HepG2 (cell line): ENCODE results near the gene PKD2L1. TPM values are rescaled to one million over a fixed set of nuclear protein-coding genes. Genes with fewer than 3 reads are reported as not detected.

Experiments
- ATAC-seq: fragments of 200-7000 bp; cut with Tn5 transposase; 3 replicates; pipeline ENCODE4 v1.9.1; 2020; ENCODE audit warnings: mild to moderate bottlenecking, moderate library complexity
- BruUV-seq: library from RNA; stranded (reverse); fragments of 400-500 nt; replicated peaks from 2 replicates; lab custom pipeline; 2021; lab: Mats Ljungman, UMichigan
- CTCF ChIA-PET: fragments of 300-600 bp; formaldehyde crosslinking; extraction: SDS; loops from one replicate; lab custom pipeline; 2021; ENCODE audit warnings: low total read pairs, inconsistent platforms, low intra/inter-chr PET ratio; lab: Yijun Ruan, JAX
- POLR2A ChIA-PET: fragments of 350-600 bp; sonication (Branson Sonifier 250); formaldehyde crosslinking; loops from one replicate; lab custom pipeline; 2020; ENCODE audit warnings: antibody characterized with exemption, inconsistent platforms; lab: Yijun Ruan, JAX
- DNase-seq: peaks from one replicate; pipeline ENCODE4 v3.0.0-alpha.2; 2015; ENCODE audit warnings: low spot score
- FAIRE-seq: peaks from 3 replicates; lab custom pipeline; 2011; peaks lifted over from hg19 to GRCh38; lab: Jason Lieb, UNC
- H2AFZ ChIP-seq: one replicate; pipeline ENCODE4 v1.6.1; 2011; ENCODE audit warnings: low read length, inconsistent platforms
- H3K27ac ChIP-seq: fragments of 300-600 bp; 3 replicates; pipeline ENCODE4 v1.8.0; 2011; ENCODE audit warnings: mixed run types, mild to moderate bottlenecking, mixed read lengths, low read length, inconsistent platforms; ENCODE audit not compliant: insufficient read depth; ENCODE audit errors: extremely low read length
- H3K27me3 ChIP-seq, 2 experiments: fragments of 200-600 bp in 1 of 2; 2 replicates in 1 of 2; 3 replicates in 1 of 2; pipeline versions ENCODE4 v1.6.0 to v1.8.0; 2011; ENCODE audit warnings: low read length in 2 of 2, mild to moderate bottlenecking in 2 of 2, moderate library complexity in 2 of 2, inconsistent platforms in 1 of 2; ENCODE audit not compliant: insufficient read depth in 2 of 2, control insufficient read depth in 1 of 2
- H3K36me3 ChIP-seq, 2 experiments: fragments of 200-600 bp in 1 of 2; replicated peaks in 1 of 2; 2 replicates in 1 of 2; 3 replicates in 1 of 2; pipeline versions ENCODE4 v1.5.1 to v1.8.0; 2011; ENCODE audit warnings: low read length in 2 of 2, inconsistent platforms in 1 of 2; ENCODE audit not compliant: insufficient read depth in 2 of 2, control insufficient read depth in 1 of 2
- H3K4me1 ChIP-seq: 2 replicates; pipeline ENCODE4 v1.5.1; 2012; ENCODE audit warnings: low read length, inconsistent platforms; ENCODE audit not compliant: insufficient read depth
- H3K4me2 ChIP-seq: 2 replicates; pipeline ENCODE4 v1.6.0; 2011; ENCODE audit warnings: low read depth, low read length, inconsistent platforms
- H3K4me3 ChIP-seq, 3 experiments: fragments of 200-600 bp in 1 of 3; sonication (generic), shearing (Covaris generic) in 1 of 3; replicated peaks in 1 of 3; 2 replicates each; pipeline ENCODE4 v1.5.1; 2011 to 2016; ENCODE audit warnings: low read length in 3 of 3, inconsistent platforms in 2 of 3, low read depth in 2 of 3, mild to moderate bottlenecking in 2 of 3, control low read depth in 1 of 3, mixed read lengths in 1 of 3; ENCODE audit not compliant: insufficient read depth in 1 of 3
- H3K79me2 ChIP-seq: one replicate; pipeline ENCODE4 v1.6.1; 2011; ENCODE audit warnings: low read length, inconsistent platforms; ENCODE audit not compliant: insufficient read depth
- H3K9ac ChIP-seq: 2 replicates; pipeline ENCODE4 v1.6.0; 2011; ENCODE audit warnings: mild to moderate bottlenecking, low read depth, low read length, inconsistent platforms; ENCODE audit not compliant: insufficient read depth
- H3K9me3 ChIP-seq: 2 replicates; pipeline ENCODE4 v1.5.1; 2012; ENCODE audit warnings: mild to moderate bottlenecking, low read length
- H4K20me1 ChIP-seq: 2 replicates; pipeline ENCODE4 v1.6.0; 2011; ENCODE audit warnings: inconsistent platforms, mild to moderate bottlenecking, low read length, moderate library complexity; ENCODE audit not compliant: insufficient read depth
- AKAP8 ChIP-seq: sonication (generic); formaldehyde crosslinking; IDR thresholded peaks from 2 replicates; pipeline ENCODE4 v1.5.1; 2020; ENCODE audit warnings: mild to moderate bottlenecking, missing genetic modification reagents
- CBX5 ChIP-seq: sonication (generic); formaldehyde crosslinking; IDR thresholded peaks from 2 replicates; pipeline ENCODE4 v1.4.0; 2020; ENCODE audit warnings: missing genetic modification reagents, borderline replicate concordance
- CEBPB ChIP-seq: IDR thresholded peaks from 2 replicates; pipeline ENCODE4 v1.6.1; 2011; ENCODE audit warnings: low read depth, low read length, improper control_type of control experiment, borderline replicate concordance
- CERS6 ChIP-seq: sonication (generic); formaldehyde crosslinking; IDR thresholded peaks from 2 replicates; pipeline ENCODE4 v1.5.0; 2020; ENCODE audit warnings: missing genetic modification reagents
- EED ChIP-seq: sonication (generic); formaldehyde crosslinking; IDR thresholded peaks from 2 replicates; pipeline ENCODE4 v1.5.0; 2020; ENCODE audit warnings: mild to moderate bottlenecking, missing genetic modification reagents
- GPN1 ChIP-seq: sonication (generic); formaldehyde crosslinking; IDR thresholded peaks from 2 replicates; pipeline ENCODE4 v1.5.1; 2020; ENCODE audit warnings: missing genetic modification reagents, borderline replicate concordance
- HOXA5 ChIP-seq: sonication (generic); formaldehyde crosslinking; IDR thresholded peaks from 2 replicates; pipeline ENCODE4 v1.4.0; 2020; ENCODE audit warnings: missing genetic modification reagents
- KDM2A ChIP-seq: sonication (generic); formaldehyde crosslinking; IDR thresholded peaks from 2 replicates; pipeline ENCODE4 v1.4.0; 2020; ENCODE audit warnings: low read depth, missing genetic modification reagents, borderline replicate concordance
- KDM4B ChIP-seq: sonication (generic); formaldehyde crosslinking; IDR thresholded peaks from 2 replicates; pipeline ENCODE4 v1.4.0; 2020; ENCODE audit warnings: missing genetic modification reagents
- MAFF ChIP-seq: IDR thresholded peaks from 2 replicates; pipeline ENCODE4 v1.6.1; 2011; ENCODE audit warnings: low read depth, low read length, improper control_type of control experiment
- MAX ChIP-seq: IDR thresholded peaks from 2 replicates; pipeline ENCODE4 v1.6.1; 2012; ENCODE audit warnings: inconsistent platforms
- MYPOP ChIP-seq: sonication (generic); formaldehyde crosslinking; IDR thresholded peaks from 2 replicates; pipeline ENCODE4 v1.8.1; 2023; ENCODE audit warnings: mild to moderate bottlenecking, moderate library complexity, missing genetic modification reagents
- SMYD3 ChIP-seq: sonication (generic); formaldehyde crosslinking; IDR thresholded peaks from 2 replicates; pipeline ENCODE4 v1.8.1; 2023; ENCODE audit warnings: mild to moderate bottlenecking, missing genetic modification reagents
- SOX6 ChIP-seq, 2 experiments: fragments of 450-650 bp in 1 of 2; sonication (generic) in 1 of 2; formaldehyde crosslinking in 1 of 2; IDR thresholded peaks; 2 replicates each; pipeline versions ENCODE4 v1.4.0 to v1.6.1; 2017 to 2020; ENCODE audit warnings: antibody characterized with exemption in 1 of 2, mild to moderate bottlenecking in 1 of 2, missing genetic modification reagents in 1 of 2
- ZC3H4 ChIP-seq: sonication (generic); formaldehyde crosslinking; IDR thresholded peaks from 2 replicates; pipeline ENCODE4 v1.4.0; 2020; ENCODE audit warnings: missing genetic modification reagents, borderline replicate concordance
- ZNF367 ChIP-seq: sonication (generic); formaldehyde crosslinking; IDR thresholded peaks from 2 replicates; pipeline ENCODE4 v1.4.0; 2020; ENCODE audit warnings: missing genetic modification reagents, borderline replicate concordance
- ZNF510 ChIP-seq: sonication (generic); formaldehyde crosslinking; IDR thresholded peaks from 2 replicates; pipeline ENCODE4 v1.4.0; 2020; ENCODE audit warnings: low read depth, mild to moderate bottlenecking, missing genetic modification reagents
- whole genome bisulfite sequencing: methylation state at CpG from one replicate; pipeline ENCODE4 v1.1.6; 2017; ENCODE audit warnings: low lambda C conversion rate; 5-methylcytosine and 5-hydroxymethylcytosine counted together
- in situ Hi-C: cut with HindIII; loops from 2 replicates; pipeline ENCODE4 v1.10.0; 2017; ENCODE audit warnings: low pct_unique_long_range_greater_than_20kb; ENCODE audit not compliant: extremely low pct_ligation_motif_present
- intact Hi-C: fragments of 100-400 bp; cut with micrococcal nuclease; formaldehyde crosslinking; loops from one replicate; pipeline ENCODE4 v1.10.0; 2022; ENCODE audit not compliant: unreplicated experiment
- polyA plus RNA-seq, 8 experiments: library from polyadenylated mRNA; depleted of rRNA in 3 of 8; stranded (reverse) in 7 of 8; unstranded in 1 of 8; fragments of >200 nt; fragmentation: Illumina TruSeq in 4 of 8; extraction: Trizol in 4 of 8; gene quantifications; 2 replicates each; pipeline versions ENCODE4 v1.2.1 to v1.2.3, GENCODE V29; 2011 to 2016; ENCODE audit warnings: low read depth in 4 of 8, missing spikeins in 1 of 8, mixed read lengths in 1 of 8; ENCODE audit not compliant: insufficient read depth in 1 of 8
- total RNA-seq, 5 experiments: library from RNA; depleted of rRNA; stranded (reverse); fragments of >200 nt; fragmentation: Illumina TruSeq; extraction: Trizol; gene quantifications; 2 replicates each; pipeline ENCODE4 v1.2.3, GENCODE V29; 2016; ENCODE audit warnings: low read depth in 1 of 5

The PKD2L1 gene
- total and polyA plus RNA-seq, 2 of the 13 experiments (the other 11 are each of a cell fraction or from before 2014, with no cell fraction given): 0.07 to 0.15 TPM

GRCh38 chr10:100319707-100320402 lies 10.2 kb downstream of the PKD2L1 start:
- H3K4me2 ChIP-seq: no peak overlapping the region

GRCh38 chr10:100318207-100318606 lies 11.8 kb downstream of the PKD2L1 start:
- H2AFZ ChIP-seq: no peak overlapping the region
- no peaks in the 10 kb centered on the region for H3K36me3 ChIP-seq
- H3K9ac ChIP-seq: no peak overlapping the region
- no peaks in the 10 kb centered on the region for H3K9me3 ChIP-seq
- FAIRE-seq (no peak), DNase-seq (no peak), ATAC-seq (no peak)
- H3K4me3 ChIP-seq: no peak overlapping the region
- 13% methylated on average over 4 of the region's 4 CpGs for WGBS
- BruUV-seq: no TSS peak
- no peaks in the 10 kb centered on the region for H3K4me1 ChIP-seq
- intact Hi-C loops (no loop called here), in situ Hi-C loops (no loop called here)
- no peak overlapping the region for H3K4me2 ChIP-seq
- H4K20me1 ChIP-seq: no peaks in the 10 kb centered on the region
- no peak overlapping the region for H3K27ac ChIP-seq
- no peaks in the 10 kb centered on the region for H3K79me2 ChIP-seq
- peaks cover 2% of the 10 kb centered on the region in 2 experiments; a peak in 2 of 5 replicates for H3K27me3 ChIP-seq
- CTCF ChIA-PET: no interaction called here
- POLR2A ChIA-PET: no interaction called here
- no peak for TF ChIP-seq MAX
- no peak for TF ChIP-seq SMYD3 (CRISPR knock-in tag)
- TF ChIP-seq ZNF510 (CRISPR knock-in tag): no peak
- TF ChIP-seq CBX5 (CRISPR knock-in tag): no peak
- TF ChIP-seq MAFF: no peak
- TF ChIP-seq CERS6: no peak
- no peak for TF ChIP-seq ZNF367 (CRISPR knock-in tag)
- no peak for TF ChIP-seq EED (CRISPR knock-in tag)
- TF ChIP-seq MYPOP (CRISPR knock-in tag): no peak
- no peak for TF ChIP-seq KDM2A
- TF ChIP-seq HOXA5 (CRISPR knock-in tag): no peak
- TF ChIP-seq KDM4B: no peak
- TF ChIP-seq AKAP8 (CRISPR knock-in tag): no peak
- TF ChIP-seq GPN1 (CRISPR knock-in tag): no peak
- no peak for TF ChIP-seq ZC3H4 (CRISPR knock-in tag)

More at GRCh38 chr10:100319707-100320402, 10.2 kb downstream of the PKD2L1 start:
- CTCF ChIA-PET: no interaction called here
- no peak overlapping the region for H3K27ac ChIP-seq
- intact Hi-C loops: no loop called here
- H3K4me3 ChIP-seq: no peak overlapping the region
- ATAC-seq (no peak), FAIRE-seq (no peak), DNase-seq (no peak)
- H3K79me2 ChIP-seq: no peaks in the 10 kb centered on the region
- no peaks in the 10 kb centered on the region for H3K9me3 ChIP-seq
- peak; percentile 51; the same call in 1 of the 2 replicates for TF ChIP-seq CEBPB
- TF ChIP-seq SOX6 (IDR thresholded peaks at IDR 0.05): no peak
- no peak for TF ChIP-seq SOX6 (CRISPR knock-in tag; IDR thresholded peaks at IDR 0.05)
- H3K27me3 ChIP-seq: peaks cover 2% of the 10 kb centered on the region in 2 experiments; a peak in 2 of 5 replicates
- BruUV-seq: no TSS peak
- POLR2A ChIA-PET: no interaction called here
- H3K36me3 ChIP-seq: no peaks in the 10 kb centered on the region
- no peaks in the 10 kb centered on the region for H3K4me1 ChIP-seq
- 0% methylated on average over 1 of the region's 1 CpG for WGBS
- in situ Hi-C loops: no loop called here
- no peak overlapping the region for H3K9ac ChIP-seq
- H2AFZ ChIP-seq: no peak overlapping the region
- no peaks in the 10 kb centered on the region for H4K20me1 ChIP-seq
